K562 (cell line): ENCODE measurements around the gene BEST1. TPM values are rescaled to one million over a fixed set of nuclear protein-coding genes. Genes with fewer than 3 reads are reported as not detected.

Source experiments
- CHD1 ChIP-seq: fragments of 200-600 bp; sonication (generic); IDR thresholded peaks from one replicate; pipeline ENCODE4 v1.6.1; 2012; ENCODE audit warnings: mild to moderate bottlenecking, moderate library complexity, low read length, inconsistent platforms
- CHD2 ChIP-seq: IDR thresholded peaks from 2 replicates; pipeline ENCODE4 v1.6.1; 2011; ENCODE audit warnings: low read depth, low read length
- CTBP1 ChIP-seq: fragments of 450-650 bp; IDR thresholded peaks from 2 replicates; pipeline ENCODE4 v1.6.1; 2016; ENCODE audit warnings: borderline replicate concordance
- ELF4 ChIP-seq: fragments of 450-650 bp; formaldehyde crosslinking; IDR thresholded peaks from 2 replicates; pipeline ENCODE4 v1.4.0; 2022; ENCODE audit warnings: missing genetic modification characterization
- FOXP1 ChIP-seq: sonication (generic); formaldehyde crosslinking; IDR thresholded peaks from 2 replicates; pipeline ENCODE4 v1.8.0; 2022; ENCODE audit warnings: mild to moderate bottlenecking, missing genetic modification reagents
- PHF8 ChIP-seq: fragments of 200-600 bp; sonication (generic); IDR thresholded peaks from 2 replicates; pipeline ENCODE4 v1.6.1; 2012; ENCODE audit warnings: mixed run types, mild to moderate bottlenecking, inconsistent platforms, low read length, moderate library complexity, borderline replicate concordance
- POLR2AphosphoS5 ChIP-seq: IDR thresholded peaks from 2 replicates; pipeline ENCODE4 v1.6.1; 2011; ENCODE audit warnings: mild to moderate bottlenecking, low read depth, low read length, moderate library complexity; ENCODE audit not compliant: control insufficient read depth, insufficient read depth
- SETDB1 ChIP-seq: IDR thresholded peaks from one replicate; pipeline ENCODE4 v1.6.1; 2012; ENCODE audit warnings: low read length, control low read depth, inconsistent platforms
- TAF7 ChIP-seq: fragments of 450-650 bp; IDR thresholded peaks from 2 replicates; pipeline ENCODE4 v1.6.1; 2016; ENCODE audit warnings: missing genetic modification characterization, missing compliant biosample characterization
- TARDBP ChIP-seq: fragments of 450-650 bp; IDR thresholded peaks from 2 replicates; pipeline ENCODE4 v1.6.1; 2016
- ZNF212 ChIP-seq: fragments of 450-650 bp; formaldehyde crosslinking; IDR thresholded peaks from 2 replicates; pipeline ENCODE4 v1.4.0; 2020; ENCODE audit warnings: mild to moderate bottlenecking
- polyA plus RNA-seq, 8 experiments: library from polyadenylated mRNA; depleted of rRNA in 4 of 8; stranded (reverse) in 5 of 8; unstranded in 3 of 8; fragments of >200 nt; fragmentation: Nextera tagmentation in 2 of 8; fragmentation: Illumina TruSeq in 1 of 8; extraction: Ambion mirVana in 2 of 8; extraction: Trizol in 1 of 8; gene quantifications; 2 replicates each; pipeline versions ENCODE4 v1.2.1 to v1.2.3, GENCODE V29; 2011 to 2014; ENCODE audit warnings: inconsistent platforms in 1 of 8, missing spikeins in 1 of 8
- total RNA-seq, 7 experiments: library from RNA; depleted of rRNA in 6 of 7; stranded (reverse); fragments of >200 nt in 6 of 7; fragmentation: Illumina TruSeq in 2 of 7; extraction: Trizol in 2 of 7; gene quantifications; 2 replicates each; pipeline versions ENCODE4 v1.2.1 to v1.2.3, GENCODE V29; 2011 to 2021; ENCODE audit warnings: low replicate concordance in 1 of 7
- TF ChIP-seq, protein P1 (sequence below): sonication (generic); formaldehyde crosslinking; IDR thresholded peaks from 2 replicates; pipeline ENCODE4 v1.8.0; 2022; ENCODE audit warnings: missing genetic modification reagents, mild to moderate bottlenecking, moderate library complexity, borderline replicate concordance
- TF ChIP-seq, protein P2 (sequence below): fragments of 450-650 bp; IDR thresholded peaks from 2 replicates; pipeline ENCODE4 v1.6.1; 2016; ENCODE audit warnings: mild to moderate bottlenecking
- TF ChIP-seq, protein P3 (sequence below): sonication (generic); formaldehyde crosslinking; IDR thresholded peaks from 2 replicates; pipeline ENCODE4 v1.9.0; 2022; ENCODE audit warnings: mild to moderate bottlenecking, missing genetic modification reagents
- TF ChIP-seq, protein P4 (sequence below), 2 experiments: fragments of 450-650 bp; IDR thresholded peaks; 2 replicates each; pipeline ENCODE4 v1.6.1; 2018; ENCODE audit warnings: mild to moderate bottlenecking in 2 of 2, low read depth in 1 of 2; ENCODE audit not compliant: partially characterized antibody in 2 of 2

The BEST1 gene
- total and polyA plus RNA-seq, 9 of the 15 experiments (the other 6 are each of a cell fraction or from before 2014, with no cell fraction given) = 0.07 to 1.3 (median 0.40) TPM

DNA sequence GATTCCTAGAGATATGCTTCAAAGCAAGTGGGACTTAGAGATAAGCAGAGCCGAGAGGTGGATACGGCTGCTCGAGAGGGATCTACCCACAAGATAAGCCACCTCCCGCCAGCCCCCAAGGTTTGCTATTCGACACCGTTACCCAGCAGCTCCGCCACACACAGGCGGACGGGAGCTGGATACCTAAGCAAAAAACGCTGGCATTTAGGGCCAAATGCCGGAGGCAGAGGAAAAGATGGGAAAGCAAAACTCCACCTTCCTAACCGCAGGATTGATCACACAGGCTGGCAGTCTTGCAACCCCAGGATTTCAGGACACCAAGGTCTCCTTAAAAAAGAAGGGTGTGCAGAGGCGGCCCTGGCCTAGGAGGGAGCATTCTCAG lies 16.6 kb downstream of the BEST1 start (continued):
- TF ChIP-seq, protein P1, sequence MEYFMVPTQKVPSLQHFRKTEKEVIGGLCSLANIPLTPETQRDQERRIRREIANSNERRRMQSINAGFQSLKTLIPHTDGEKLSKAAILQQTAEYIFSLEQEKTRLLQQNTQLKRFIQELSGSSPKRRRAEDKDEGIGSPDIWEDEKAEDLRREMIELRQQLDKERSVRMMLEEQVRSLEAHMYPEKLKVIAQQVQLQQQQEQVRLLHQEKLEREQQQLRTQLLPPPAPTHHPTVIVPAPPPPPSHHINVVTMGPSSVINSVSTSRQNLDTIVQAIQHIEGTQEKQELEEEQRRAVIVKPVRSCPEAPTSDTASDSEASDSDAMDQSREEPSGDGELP (CRISPR knock-in tag) = 0 out of 2 replicates have a peak, but pooled peaks have one; percentile 37
- no peak; the same call in 1 of the 2 replicates for TF ChIP-seq CHD2
- no peak for TF ChIP-seq SETDB1
- TF ChIP-seq CTBP1 = peak; percentile 54; the same call in 1 of the 2 replicates
- peak; percentile 97 for TF ChIP-seq CHD1
- TF ChIP-seq POLR2AphosphoS5 = peak; percentile 93
- peak; percentile 43; the same call in 1 of the 2 replicates for TF ChIP-seq TAF7 (tag)
- TF ChIP-seq ZNF212 = no peak
- TF ChIP-seq, protein P2, sequence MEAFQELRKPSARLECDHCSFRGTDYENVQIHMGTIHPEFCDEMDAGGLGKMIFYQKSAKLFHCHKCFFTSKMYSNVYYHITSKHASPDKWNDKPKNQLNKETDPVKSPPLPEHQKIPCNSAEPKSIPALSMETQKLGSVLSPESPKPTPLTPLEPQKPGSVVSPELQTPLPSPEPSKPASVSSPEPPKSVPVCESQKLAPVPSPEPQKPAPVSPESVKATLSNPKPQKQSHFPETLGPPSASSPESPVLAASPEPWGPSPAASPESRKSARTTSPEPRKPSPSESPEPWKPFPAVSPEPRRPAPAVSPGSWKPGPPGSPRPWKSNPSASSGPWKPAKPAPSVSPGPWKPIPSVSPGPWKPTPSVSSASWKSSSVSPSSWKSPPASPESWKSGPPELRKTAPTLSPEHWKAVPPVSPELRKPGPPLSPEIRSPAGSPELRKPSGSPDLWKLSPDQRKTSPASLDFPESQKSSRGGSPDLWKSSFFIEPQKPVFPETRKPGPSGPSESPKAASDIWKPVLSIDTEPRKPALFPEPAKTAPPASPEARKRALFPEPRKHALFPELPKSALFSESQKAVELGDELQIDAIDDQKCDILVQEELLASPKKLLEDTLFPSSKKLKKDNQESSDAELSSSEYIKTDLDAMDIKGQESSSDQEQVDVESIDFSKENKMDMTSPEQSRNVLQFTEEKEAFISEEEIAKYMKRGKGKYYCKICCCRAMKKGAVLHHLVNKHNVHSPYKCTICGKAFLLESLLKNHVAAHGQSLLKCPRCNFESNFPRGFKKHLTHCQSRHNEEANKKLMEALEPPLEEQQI = peak; percentile 44; the same call in 1 of the 2 replicates
- peak; percentile 78; the same call in 1 of the 2 replicates for TF ChIP-seq ELF4
- TF ChIP-seq TARDBP = no peak
- TF ChIP-seq, protein P3, sequence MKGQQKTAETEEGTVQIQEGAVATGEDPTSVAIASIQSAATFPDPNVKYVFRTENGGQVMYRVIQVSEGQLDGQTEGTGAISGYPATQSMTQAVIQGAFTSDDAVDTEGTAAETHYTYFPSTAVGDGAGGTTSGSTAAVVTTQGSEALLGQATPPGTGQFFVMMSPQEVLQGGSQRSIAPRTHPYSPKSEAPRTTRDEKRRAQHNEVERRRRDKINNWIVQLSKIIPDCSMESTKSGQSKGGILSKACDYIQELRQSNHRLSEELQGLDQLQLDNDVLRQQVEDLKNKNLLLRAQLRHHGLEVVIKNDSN (CRISPR knock-in tag) = peak; percentile 45; the same call in 1 of the 2 replicates
- TF ChIP-seq, protein P4, sequence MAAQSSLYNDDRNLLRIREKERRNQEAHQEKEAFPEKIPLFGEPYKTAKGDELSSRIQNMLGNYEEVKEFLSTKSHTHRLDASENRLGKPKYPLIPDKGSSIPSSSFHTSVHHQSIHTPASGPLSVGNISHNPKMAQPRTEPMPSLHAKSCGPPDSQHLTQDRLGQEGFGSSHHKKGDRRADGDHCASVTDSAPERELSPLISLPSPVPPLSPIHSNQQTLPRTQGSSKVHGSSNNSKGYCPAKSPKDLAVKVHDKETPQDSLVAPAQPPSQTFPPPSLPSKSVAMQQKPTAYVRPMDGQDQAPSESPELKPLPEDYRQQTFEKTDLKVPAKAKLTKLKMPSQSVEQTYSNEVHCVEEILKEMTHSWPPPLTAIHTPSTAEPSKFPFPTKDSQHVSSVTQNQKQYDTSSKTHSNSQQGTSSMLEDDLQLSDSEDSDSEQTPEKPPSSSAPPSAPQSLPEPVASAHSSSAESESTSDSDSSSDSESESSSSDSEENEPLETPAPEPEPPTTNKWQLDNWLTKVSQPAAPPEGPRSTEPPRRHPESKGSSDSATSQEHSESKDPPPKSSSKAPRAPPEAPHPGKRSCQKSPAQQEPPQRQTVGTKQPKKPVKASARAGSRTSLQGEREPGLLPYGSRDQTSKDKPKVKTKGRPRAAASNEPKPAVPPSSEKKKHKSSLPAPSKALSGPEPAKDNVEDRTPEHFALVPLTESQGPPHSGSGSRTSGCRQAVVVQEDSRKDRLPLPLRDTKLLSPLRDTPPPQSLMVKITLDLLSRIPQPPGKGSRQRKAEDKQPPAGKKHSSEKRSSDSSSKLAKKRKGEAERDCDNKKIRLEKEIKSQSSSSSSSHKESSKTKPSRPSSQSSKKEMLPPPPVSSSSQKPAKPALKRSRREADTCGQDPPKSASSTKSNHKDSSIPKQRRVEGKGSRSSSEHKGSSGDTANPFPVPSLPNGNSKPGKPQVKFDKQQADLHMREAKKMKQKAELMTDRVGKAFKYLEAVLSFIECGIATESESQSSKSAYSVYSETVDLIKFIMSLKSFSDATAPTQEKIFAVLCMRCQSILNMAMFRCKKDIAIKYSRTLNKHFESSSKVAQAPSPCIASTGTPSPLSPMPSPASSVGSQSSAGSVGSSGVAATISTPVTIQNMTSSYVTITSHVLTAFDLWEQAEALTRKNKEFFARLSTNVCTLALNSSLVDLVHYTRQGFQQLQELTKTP (IDR thresholded peaks at IDR 0.05; ENCODE audit: low read depth in 1 of 2, partially characterized antibody in 2 of 2) = peak; percentile 68 to 94
- TF ChIP-seq FOXP1 (CRISPR knock-in tag) = 0 out of 2 replicates have a peak, but pooled peaks have one; percentile 57
- 0 out of 2 replicates have a peak, but pooled peaks have one; percentile 5 for TF ChIP-seq PHF8
- TF ChIP-seq, all 486 proteins: peak for 108
